Erythroblast (primary cell): Measurements from ENCODE around the gene FAM163B.

Experiments
- GATA1 ChIP-seq: IDR thresholded peaks from 2 replicates; pipeline ENCODE4 v1.6.1; 2011; ENCODE audit warnings: low read depth, mild to moderate bottlenecking, control low read depth, low read length, moderate library complexity
- POLR2A ChIP-seq: IDR thresholded peaks from 2 replicates; pipeline ENCODE4 v1.6.1; 2011; ENCODE audit warnings: mild to moderate bottlenecking, low read length

DNA sequence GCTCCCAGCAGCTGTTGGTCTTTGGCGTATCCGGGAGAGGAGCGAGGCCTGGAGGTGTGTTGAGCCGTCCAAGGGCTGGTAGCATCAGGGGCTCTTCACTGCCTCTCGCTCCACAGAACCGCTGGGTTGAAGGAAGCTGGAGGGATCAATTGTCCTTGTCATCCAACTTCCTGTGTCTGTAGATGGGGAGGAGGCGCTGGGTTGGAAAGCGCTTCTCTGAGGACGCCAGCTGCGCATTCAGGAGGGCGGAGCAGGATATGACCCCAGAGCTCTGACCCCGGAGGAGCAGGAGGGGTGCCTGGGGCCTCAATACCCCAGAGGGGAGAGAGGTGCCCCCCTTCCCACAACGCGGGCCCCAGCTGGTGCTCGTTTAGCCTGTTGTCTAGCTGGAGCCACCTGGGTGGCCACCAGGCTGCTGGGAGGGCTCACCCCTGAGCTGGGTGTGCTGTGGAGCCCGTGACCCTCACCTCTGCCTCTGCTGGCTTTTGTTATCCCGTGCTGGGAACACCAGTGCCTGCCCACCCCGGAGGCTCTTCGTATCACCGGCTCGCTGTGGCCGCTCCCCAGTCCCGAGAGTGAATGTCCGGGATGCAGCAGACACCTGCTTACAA lies 25.0 kb upstream of the FAM163B start:
- TF ChIP-seq POLR2A (no peak), GATA1 (no peak)
